Activated T-cell treated with anti-CD3 and anti-CD28 coated beads, Interleukin-2, amount 50 U/mL, for 24 hours (primary cell): ENCODE measurements around the gene NAA15.
A peak's percentile ranks its signal among the peaks of the same experiment; 100 is the strongest.
"Not testable (repeated sequence)": the region's sequence is repeated elsewhere in the genome, so short reads cannot be mapped to it uniquely, and the experiment has no call there.

ENCODE experiments used
- DNase-seq: peaks from one replicate; pipeline ENCODE4 v3.0.0-alpha.2; 2020
- H3K27ac Mint-ChIP-seq: 2 replicates; pipeline ENCODE4 v1.8.0; 2020; ENCODE audit warnings: mild to moderate bottlenecking, mixed read lengths
- H3K27me3 Mint-ChIP-seq: 2 replicates; pipeline ENCODE4 v1.8.0; 2020; ENCODE audit warnings: mixed read lengths
- H3K36me3 Mint-ChIP-seq: 2 replicates; pipeline ENCODE4 v1.8.0; 2020; ENCODE audit warnings: low read depth, mixed read lengths
- H3K4me1 Mint-ChIP-seq: 2 replicates; pipeline ENCODE4 v1.8.0; 2020; ENCODE audit warnings: low read depth, mixed read lengths
- H3K4me3 Mint-ChIP-seq: 2 replicates; pipeline ENCODE4 v1.8.0; 2020; ENCODE audit warnings: mild to moderate bottlenecking, moderate library complexity, mixed read lengths
- H3K9me3 Mint-ChIP-seq: 2 replicates; pipeline ENCODE4 v1.8.0; 2020; ENCODE audit warnings: mixed read lengths

The NAA15 gene

GRCh38 chr4:139313414-139313813, 12.1 kb downstream of the NAA15 start:
- not testable (repeated sequence) for DNase-seq

GRCh38 chr4:139314047-139314800, 12.9 kb downstream of the NAA15 start:
- H3K4me3 Mint-ChIP-seq: no peak overlapping the region
- no peaks in the 10 kb centered on the region for H3K9me3 Mint-ChIP-seq
- DNase-seq: no peak
- no peaks in the 10 kb centered on the region for H3K27me3 Mint-ChIP-seq
- peaks cover 71% of the 10 kb centered on the region for H3K4me1 Mint-ChIP-seq
- H3K36me3 Mint-ChIP-seq: peaks cover 65% of the 10 kb centered on the region
- peak overlapping the region; percentile 20 for H3K27ac Mint-ChIP-seq

More at GRCh38 chr4:139313414-139313813, 12.1 kb downstream of the NAA15 start:
- H3K4me3 Mint-ChIP-seq, H3K9me3 Mint-ChIP-seq, H3K27me3 Mint-ChIP-seq: not testable (repeated sequence)
- peaks cover 68% of the 10 kb centered on the region for H3K36me3 Mint-ChIP-seq
- H3K27ac Mint-ChIP-seq: peak overlapping the region; percentile 75
- H3K4me1 Mint-ChIP-seq: peaks cover 72% of the 10 kb centered on the region

GRCh38 chr4:139315221-139315675, 13.9 kb downstream of the NAA15 start:
- H3K27me3 Mint-ChIP-seq: no peaks in the 10 kb centered on the region
- H3K9me3 Mint-ChIP-seq: no peaks in the 10 kb centered on the region
- H3K27ac Mint-ChIP-seq: peak overlapping the region; percentile 47
- H3K4me3 Mint-ChIP-seq: no peak overlapping the region
- no peak for DNase-seq
- H3K36me3 Mint-ChIP-seq: peaks cover 65% of the 10 kb centered on the region
- H3K4me1 Mint-ChIP-seq: peaks cover 74% of the 10 kb centered on the region

- Mint-ChIP-seq H3K27me3 (no peaks in the 10 kb centered on the region), H3K27ac (no peak overlapping the region), H3K36me3 (peaks cover 68% of the 10 kb centered on the region), H3K4me3 (no peak overlapping the region), H3K4me1 (peaks cover 75% of the 10 kb centered on the region), H3K9me3 (no peaks in the 10 kb centered on the region)
- no peak for DNase-seq
Observed at GRCh38 chr4:139316733-139317132, 15.4 kb downstream of the NAA15 start.

GRCh38 chr4:139317635-139318034, 16.3 kb downstream of the NAA15 start:
- H3K9me3 Mint-ChIP-seq: peaks cover 4% of the 10 kb centered on the region
- no peak for DNase-seq
- H3K36me3 Mint-ChIP-seq: peaks cover 67% of the 10 kb centered on the region
- H3K4me1 Mint-ChIP-seq: peaks cover 75% of the 10 kb centered on the region
- H3K4me3 Mint-ChIP-seq: no peak overlapping the region
- H3K27ac Mint-ChIP-seq: no peak overlapping the region
- no peaks in the 10 kb centered on the region for H3K27me3 Mint-ChIP-seq

GRCh38 chr4:139319571-139319970, 18.3 kb downstream of the NAA15 start:
- Mint-ChIP-seq H3K36me3 (peaks cover 55% of the 10 kb centered on the region), H3K27ac (no peak overlapping the region), H3K4me1 (peaks cover 73% of the 10 kb centered on the region), H3K9me3 (peaks cover 4% of the 10 kb centered on the region), H3K4me3 (no peak overlapping the region), H3K27me3 (no peaks in the 10 kb centered on the region)
- DNase-seq: no peak

GRCh38 chr4:139322070-139322469, 20.8 kb downstream of the NAA15 start:
- H3K9me3 Mint-ChIP-seq, DNase-seq: not testable (repeated sequence)
- H3K4me1 Mint-ChIP-seq: peaks cover 68% of the 10 kb centered on the region

GRCh38 chr4:139322541-139322940, 21.2 kb downstream of the NAA15 start:
- not testable (repeated sequence) for H3K4me3 Mint-ChIP-seq, DNase-seq, H3K27ac Mint-ChIP-seq, H3K27me3 Mint-ChIP-seq, H3K9me3 Mint-ChIP-seq
- peaks cover 59% of the 10 kb centered on the region for H3K36me3 Mint-ChIP-seq
- H3K4me1 Mint-ChIP-seq: peaks cover 66% of the 10 kb centered on the region

More at GRCh38 chr4:139322070-139322469, 20.8 kb downstream of the NAA15 start:
- not testable (repeated sequence) for H3K27ac Mint-ChIP-seq, H3K4me3 Mint-ChIP-seq, H3K27me3 Mint-ChIP-seq
- H3K36me3 Mint-ChIP-seq: peaks cover 58% of the 10 kb centered on the region

- Mint-ChIP-seq H3K36me3 (peaks cover 70% of the 10 kb centered on the region), H3K4me1 (peaks cover 64% of the 10 kb centered on the region), H3K9me3 (peaks cover 4% of the 10 kb centered on the region), H3K27me3 (no peaks in the 10 kb centered on the region), H3K27ac (no peak overlapping the region), H3K4me3 (no peak overlapping the region)
- DNase-seq: no peak
Observed at GRCh38 chr4:139324620-139325019, 23.3 kb downstream of the NAA15 start.

GRCh38 chr4:139329665-139330200, 28.4 kb downstream of the NAA15 start:
- Mint-ChIP-seq H3K27ac (peak overlapping the region; percentile 37), H3K4me1 (peaks cover 62% of the 10 kb centered on the region), H3K9me3 (no peaks in the 10 kb centered on the region), H3K4me3 (no peak overlapping the region), H3K27me3 (no peaks in the 10 kb centered on the region), H3K36me3 (peaks cover 68% of the 10 kb centered on the region)
- no peak for DNase-seq

- Mint-ChIP-seq H3K4me3 (no peak overlapping the region), H3K27ac (peak overlapping the region; percentile 42), H3K36me3 (peaks cover 67% of the 10 kb centered on the region), H3K27me3 (no peaks in the 10 kb centered on the region), H3K9me3 (no peaks in the 10 kb centered on the region), H3K4me1 (peaks cover 58% of the 10 kb centered on the region)
- DNase-seq: no peak
Observed at GRCh38 chr4:139330283-139330682, 29.0 kb downstream of the NAA15 start.

- peaks cover 72% of the 10 kb centered on the region for H3K36me3 Mint-ChIP-seq
- no peaks in the 10 kb centered on the region for H3K9me3 Mint-ChIP-seq
- H3K4me1 Mint-ChIP-seq: peaks cover 52% of the 10 kb centered on the region
- no peak for DNase-seq
- no peak overlapping the region for H3K4me3 Mint-ChIP-seq
- H3K27ac Mint-ChIP-seq: peak overlapping the region; percentile 59
- no peaks in the 10 kb centered on the region for H3K27me3 Mint-ChIP-seq
Observed at GRCh38 chr4:139331185-139331584, 29.9 kb downstream of the NAA15 start.

- Mint-ChIP-seq H3K9me3 (no peaks in the 10 kb centered on the region), H3K36me3 (peaks cover 71% of the 10 kb centered on the region), H3K27me3 (no peaks in the 10 kb centered on the region), H3K4me1 (peaks cover 55% of the 10 kb centered on the region), H3K27ac (peak overlapping the region; percentile 83), H3K4me3 (peak overlapping the region; percentile 33)
- no peak for DNase-seq
Observed at GRCh38 chr4:139333046-139333445, 31.7 kb downstream of the NAA15 start.

- no peaks in the 10 kb centered on the region for H3K9me3 Mint-ChIP-seq
- H3K4me1 Mint-ChIP-seq: peaks cover 24% of the 10 kb centered on the region
- peaks cover 81% of the 10 kb centered on the region for H3K36me3 Mint-ChIP-seq
- H3K27me3 Mint-ChIP-seq: no peaks in the 10 kb centered on the region
- DNase-seq: no peak
- H3K27ac Mint-ChIP-seq: peak overlapping the region; percentile 59
- H3K4me3 Mint-ChIP-seq: no peak overlapping the region
Observed at GRCh38 chr4:139337612-139338011, 36.3 kb downstream of the NAA15 start.

- no peak for DNase-seq
- Mint-ChIP-seq H3K4me3 (no peak overlapping the region), H3K27me3 (no peaks in the 10 kb centered on the region), H3K4me1 (peaks cover 4% of the 10 kb centered on the region), H3K9me3 (no peaks in the 10 kb centered on the region), H3K36me3 (peaks cover 85% of the 10 kb centered on the region), H3K27ac (no peak overlapping the region)
Observed at GRCh38 chr4:139361301-139361700, 60.0 kb downstream of the NAA15 start.
